AG10803 (cell line): ENCODE measurements around the gene SELE.

Experiments
- DNase-seq: peaks from one replicate; pipeline ENCODE4 v3.0.0; 2010; ENCODE audit warnings: low read depth
- H3K4me3 ChIP-seq: 2 replicates; pipeline ENCODE4 v1.5.1; 2011; ENCODE audit warnings: mild to moderate bottlenecking, low read length, control low read depth
- TF ChIP-seq, protein P1 (sequence below): conservative IDR thresholded peaks from 2 replicates; pipeline ENCODE4 v1.5.1; 2011; ENCODE audit warnings: mild to moderate bottlenecking, low read length, control low read depth, inconsistent platforms

SELE gene

DNA sequence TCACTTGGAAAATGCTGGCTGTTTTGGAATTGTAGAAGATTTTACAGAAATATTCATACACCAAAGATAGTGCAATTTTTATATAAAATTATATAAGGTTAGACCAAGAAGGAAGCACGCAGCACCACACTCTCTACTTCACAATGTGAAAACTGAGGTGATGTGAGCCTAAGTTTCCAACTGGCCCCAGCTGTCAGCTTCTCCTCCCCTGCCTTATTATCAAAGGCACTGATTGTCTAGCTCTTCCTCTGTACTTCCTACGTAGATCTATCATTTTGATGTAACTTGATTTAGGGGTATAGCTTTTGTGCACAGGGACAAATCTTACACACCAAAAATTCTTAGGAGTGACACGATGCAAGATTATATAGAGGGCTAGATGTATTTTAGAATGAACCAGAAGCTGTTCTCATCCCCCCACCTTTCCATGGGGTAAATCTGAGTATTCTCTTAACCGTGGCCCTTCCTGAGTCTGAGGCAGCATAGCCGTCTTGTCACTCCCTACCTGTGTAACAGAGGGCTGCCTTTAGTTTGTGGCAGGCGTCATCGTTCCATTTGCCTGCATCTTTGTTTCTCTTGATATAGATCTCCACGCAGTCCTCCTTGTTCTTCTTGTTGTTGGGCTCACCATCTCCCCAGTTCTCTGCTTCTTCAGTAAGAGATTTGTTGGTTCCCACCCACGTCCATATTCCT, 25.8 kb downstream of the SELE start:
- TF ChIP-seq, protein P1, sequence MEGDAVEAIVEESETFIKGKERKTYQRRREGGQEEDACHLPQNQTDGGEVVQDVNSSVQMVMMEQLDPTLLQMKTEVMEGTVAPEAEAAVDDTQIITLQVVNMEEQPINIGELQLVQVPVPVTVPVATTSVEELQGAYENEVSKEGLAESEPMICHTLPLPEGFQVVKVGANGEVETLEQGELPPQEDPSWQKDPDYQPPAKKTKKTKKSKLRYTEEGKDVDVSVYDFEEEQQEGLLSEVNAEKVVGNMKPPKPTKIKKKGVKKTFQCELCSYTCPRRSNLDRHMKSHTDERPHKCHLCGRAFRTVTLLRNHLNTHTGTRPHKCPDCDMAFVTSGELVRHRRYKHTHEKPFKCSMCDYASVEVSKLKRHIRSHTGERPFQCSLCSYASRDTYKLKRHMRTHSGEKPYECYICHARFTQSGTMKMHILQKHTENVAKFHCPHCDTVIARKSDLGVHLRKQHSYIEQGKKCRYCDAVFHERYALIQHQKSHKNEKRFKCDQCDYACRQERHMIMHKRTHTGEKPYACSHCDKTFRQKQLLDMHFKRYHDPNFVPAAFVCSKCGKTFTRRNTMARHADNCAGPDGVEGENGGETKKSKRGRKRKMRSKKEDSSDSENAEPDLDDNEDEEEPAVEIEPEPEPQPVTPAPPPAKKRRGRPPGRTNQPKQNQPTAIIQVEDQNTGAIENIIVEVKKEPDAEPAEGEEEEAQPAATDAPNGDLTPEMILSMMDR, result no peak
- DNase-seq, result no peak
- no peak overlapping the region for H3K4me3 ChIP-seq

DNA sequence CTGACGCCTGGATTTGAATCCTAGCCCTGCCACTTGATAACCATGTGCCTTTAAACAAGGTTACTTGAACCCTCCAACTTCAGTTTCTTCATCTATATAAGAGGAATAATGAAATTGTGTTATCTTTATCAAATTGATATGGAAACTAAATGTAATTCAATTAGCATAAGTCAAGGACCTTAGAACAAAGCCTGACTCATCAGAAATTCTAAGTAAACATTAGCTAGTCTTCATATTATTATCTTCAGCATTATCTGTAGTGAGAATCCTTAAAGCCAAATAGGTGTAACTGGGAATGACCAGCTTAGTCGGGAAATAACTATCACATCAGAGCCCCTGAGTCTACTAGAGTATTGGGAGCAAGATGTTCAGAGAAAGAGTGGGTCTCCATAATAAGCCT, 29.1 kb downstream of the SELE start:
- no peak overlapping the region for H3K4me3 ChIP-seq
- no peak for DNase-seq
- TF ChIP-seq, protein P1, result no peak

DNA sequence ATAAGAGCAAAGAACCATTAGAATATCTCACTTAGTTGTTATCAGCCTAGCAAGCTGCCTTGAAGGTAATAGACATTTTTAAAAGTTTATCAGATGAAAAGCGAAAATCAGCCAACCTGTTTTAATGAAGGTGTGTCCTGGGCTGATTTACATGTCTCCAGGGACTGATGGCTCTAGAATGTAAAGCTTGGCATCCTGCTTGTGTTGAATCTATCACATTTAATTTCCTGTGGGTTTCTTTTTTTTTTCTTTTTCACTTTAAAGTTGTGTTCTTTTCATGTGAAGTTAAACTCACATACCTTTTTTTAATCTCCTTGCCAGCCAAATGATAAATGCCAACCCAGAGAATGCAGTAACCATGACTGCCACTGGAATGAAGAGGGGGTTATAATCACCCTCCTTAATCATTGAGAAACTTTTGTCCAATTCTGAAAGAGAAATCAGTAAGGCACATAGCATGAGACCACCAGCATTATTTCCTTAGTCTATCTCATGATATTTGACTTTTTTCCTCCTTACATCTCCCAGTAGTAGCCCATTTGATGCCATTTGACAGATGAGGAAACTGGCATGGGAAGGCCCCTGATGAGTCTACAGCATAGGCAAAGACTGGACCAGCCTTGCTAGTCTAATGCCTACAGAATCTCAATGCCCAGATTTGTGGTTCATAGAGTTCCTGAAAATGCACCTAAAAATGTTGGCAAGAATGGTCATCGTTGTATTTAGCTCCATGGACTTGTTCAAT, 32.4 kb downstream of the SELE start:
- no peak for DNase-seq
- TF ChIP-seq, protein P1, result no peak
- no peak overlapping the region for H3K4me3 ChIP-seq

DNA sequence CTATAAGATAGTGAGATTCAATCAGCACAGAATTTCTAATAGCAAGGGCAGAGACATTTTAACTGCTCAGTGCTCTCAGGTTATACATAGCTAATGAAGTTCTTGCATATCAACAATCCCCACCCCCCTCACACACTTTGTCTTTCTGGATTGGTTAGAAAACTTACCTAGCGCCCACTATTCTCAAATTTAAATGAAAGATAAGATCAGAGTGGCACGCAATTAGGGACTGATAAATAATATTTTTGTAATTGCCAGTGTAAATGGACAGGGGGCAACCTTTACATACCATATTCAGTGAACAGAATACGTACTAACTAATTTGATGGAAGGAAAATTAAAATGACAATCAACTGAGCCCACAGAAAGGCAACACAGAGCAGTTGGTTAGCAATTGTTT, 34.2 kb downstream of the SELE start:
- DNase-seq, result no peak
- TF ChIP-seq, protein P1, result no peak

DNA sequence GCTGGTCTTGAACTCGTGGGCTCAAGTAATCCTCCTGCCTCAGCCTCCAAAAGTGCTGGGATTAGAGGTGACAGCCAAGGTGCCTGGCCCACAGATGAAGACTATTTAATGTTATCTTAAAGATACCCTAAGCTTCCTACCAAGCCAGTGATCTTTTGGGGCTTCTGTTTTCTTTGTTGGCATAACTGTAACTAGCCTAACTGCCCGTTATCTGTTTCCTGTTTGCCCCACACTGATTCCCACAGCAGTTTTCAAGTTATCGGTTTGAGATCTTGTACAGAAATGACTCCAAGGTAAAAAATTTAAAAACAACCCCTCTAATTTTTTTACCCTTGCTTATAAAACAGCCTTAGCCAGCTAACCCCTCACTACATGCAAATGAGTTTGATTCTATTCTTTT, 34.9 kb downstream of the SELE start:
- DNase-seq, result no peak
- TF ChIP-seq, protein P1, result no peak
- no peak overlapping the region for H3K4me3 ChIP-seq

More for the DNA sequence above, 34.2 kb downstream of the SELE start:
- H3K4me3 ChIP-seq, result no peak overlapping the region

DNA sequence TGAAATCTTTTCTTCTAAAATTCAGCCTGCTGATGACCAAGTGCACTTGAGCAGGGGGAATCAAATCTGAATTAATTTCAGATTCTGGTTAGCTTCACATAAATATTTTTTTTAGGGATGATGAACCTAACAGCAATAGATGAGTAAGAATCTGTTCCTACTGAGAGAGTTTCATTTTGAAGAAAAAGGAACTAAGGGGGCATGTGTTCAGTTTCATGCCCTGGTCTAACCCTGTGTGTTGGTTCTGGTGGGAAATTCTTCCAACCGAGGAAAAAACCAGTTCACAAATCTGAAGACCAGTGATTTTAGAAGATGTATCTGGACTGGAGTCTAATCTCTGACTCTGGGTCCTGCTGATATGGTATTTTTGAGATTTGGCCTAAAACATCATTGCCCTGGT, 36.1 kb downstream of the SELE start:
- no peak overlapping the region for H3K4me3 ChIP-seq
- TF ChIP-seq, protein P1, result no peak
- no peak for DNase-seq
